WTC11 (cell line): ENCODE data around the gene CSH1. TPM values are rescaled to one million over a fixed set of nuclear protein-coding genes. Genes with fewer than 3 reads are reported as not detected.
"Not testable (repeated sequence)": the region's sequence is repeated elsewhere in the genome, so short reads cannot be mapped to it uniquely, and the experiment has no call there.

Experiments used
- ATAC-seq: fragments of 200-7000 bp; cut with Tn5 transposase; 2 replicates; pipeline ENCODE4 v1.10.0; 2021; ENCODE audit warnings: mild to moderate bottlenecking, moderate library complexity
- CTCF ChIA-PET: fragments of 300-600 bp; sonication (Branson Sonifier 250); formaldehyde crosslinking; loops from one replicate; lab custom pipeline; 2021; ENCODE audit warnings: antibody characterized with exemption; lab: Charles Lee
- POLR2A ChIA-PET: fragments of 350-600 bp; sonication (Branson Sonifier 250); formaldehyde crosslinking; loops from one replicate; lab custom pipeline; 2021; ENCODE audit warnings: antibody characterized with exemption; lab: Charles Lee
- DNase-seq: peaks from one replicate; pipeline ENCODE4 v3.0.0; 2021; ENCODE audit warnings: low spot score
- H3K27ac Mint-ChIP-seq: 2 replicates; pipeline ENCODE4 v1.8.0; 2021; ENCODE audit warnings: mixed read lengths
- H3K27me3 Mint-ChIP-seq: 2 replicates; pipeline ENCODE4 v1.8.0; 2021; ENCODE audit warnings: low read depth, mild to moderate bottlenecking, moderate library complexity, mixed read lengths
- H3K36me3 Mint-ChIP-seq: 2 replicates; pipeline ENCODE4 v1.8.0; 2021; ENCODE audit warnings: mixed read lengths
- H3K4me1 Mint-ChIP-seq: 2 replicates; pipeline ENCODE4 v1.8.0; 2022; ENCODE audit warnings: mixed read lengths
- H3K4me3 Mint-ChIP-seq: 2 replicates; pipeline ENCODE4 v1.8.0; 2021; ENCODE audit warnings: mild to moderate bottlenecking, moderate library complexity, mixed read lengths
- H3K9me3 Mint-ChIP-seq: 2 replicates; pipeline ENCODE4 v1.8.0; 2021; ENCODE audit warnings: mixed read lengths
- ATF3 ChIP-seq: sonication (generic); formaldehyde crosslinking; conservative IDR thresholded peaks from 2 replicates; pipeline ENCODE4 v1.8.1; 2022; ENCODE audit warnings: mild to moderate bottlenecking, missing genetic modification reagents
- CTCF ChIP-seq: fragments of 200-600 bp; IDR thresholded peaks from 2 replicates; pipeline ENCODE4 v1.8.0; 2022; ENCODE audit warnings: antibody characterized with exemption
- E2F5 ChIP-seq: sonication (generic); formaldehyde crosslinking; IDR thresholded peaks from 2 replicates; pipeline ENCODE4 v1.8.1; 2022; ENCODE audit warnings: mild to moderate bottlenecking, moderate library complexity, missing genetic modification reagents
- ELF4 ChIP-seq: sonication (generic); formaldehyde crosslinking; IDR thresholded peaks from 2 replicates; pipeline ENCODE4 v1.8.1; 2022; ENCODE audit warnings: low read depth, mild to moderate bottlenecking, moderate library complexity, missing genetic modification reagents
- EMX1 ChIP-seq: fragments of 250-450 bp; sonication (Bioruptor Pico); IDR thresholded peaks from 2 replicates; pipeline ENCODE4 v1.8.0; 2021; ENCODE audit warnings: mild to moderate bottlenecking
- ESRRA ChIP-seq: sonication (generic); formaldehyde crosslinking; IDR thresholded peaks from 2 replicates; pipeline ENCODE4 v1.8.1; 2022; ENCODE audit warnings: mild to moderate bottlenecking, missing genetic modification reagents, borderline replicate concordance
- FOXP4 ChIP-seq: sonication (generic); formaldehyde crosslinking; IDR thresholded peaks from 2 replicates; pipeline ENCODE4 v1.8.0; 2022; ENCODE audit warnings: mild to moderate bottlenecking, missing genetic modification reagents
- IRF2 ChIP-seq: sonication (generic); formaldehyde crosslinking; IDR thresholded peaks from 2 replicates; pipeline ENCODE4 v1.8.0; 2022; ENCODE audit warnings: low read depth, missing genetic modification reagents, borderline replicate concordance
- KAT7 ChIP-seq: sonication (generic); formaldehyde crosslinking; IDR thresholded peaks from 2 replicates; pipeline ENCODE4 v1.8.1; 2023; ENCODE audit warnings: missing genetic modification reagents, mild to moderate bottlenecking, borderline replicate concordance
- NR2C2 ChIP-seq: sonication (generic); formaldehyde crosslinking; IDR thresholded peaks from 2 replicates; pipeline ENCODE4 v1.8.0; 2022; ENCODE audit warnings: mild to moderate bottlenecking, missing genetic modification reagents
- NR3C1 ChIP-seq: sonication (generic); formaldehyde crosslinking; conservative IDR thresholded peaks from 2 replicates; pipeline ENCODE4 v1.8.1; 2023; ENCODE audit warnings: low read depth, mild to moderate bottlenecking, missing genetic modification reagents
- TEAD1 ChIP-seq: sonication (generic); formaldehyde crosslinking; IDR thresholded peaks from 2 replicates; pipeline ENCODE4 v1.8.0; 2022; ENCODE audit warnings: mild to moderate bottlenecking, missing genetic modification reagents
- ZBTB43 ChIP-seq: sonication (generic); formaldehyde crosslinking; IDR thresholded peaks from 2 replicates; pipeline ENCODE4 v1.8.1; 2023; ENCODE audit warnings: mild to moderate bottlenecking, missing genetic modification reagents
- ZNF121 ChIP-seq: sonication (generic); formaldehyde crosslinking; IDR thresholded peaks from 2 replicates; pipeline ENCODE4 v1.8.0; 2023; ENCODE audit warnings: missing genetic modification reagents
- ZNF138 ChIP-seq: sonication (generic); formaldehyde crosslinking; conservative IDR thresholded peaks from 2 replicates; pipeline ENCODE4 v1.8.1; 2022; ENCODE audit warnings: mild to moderate bottlenecking, moderate library complexity, missing genetic modification reagents
- ZNF219 ChIP-seq: sonication (generic); formaldehyde crosslinking; IDR thresholded peaks from 2 replicates; pipeline ENCODE4 v1.8.0; 2023; ENCODE audit warnings: missing genetic modification reagents, mild to moderate bottlenecking, borderline replicate concordance
- ZNF281 ChIP-seq: sonication (generic); formaldehyde crosslinking; IDR thresholded peaks from 2 replicates; pipeline ENCODE4 v1.8.0; 2023; ENCODE audit warnings: mild to moderate bottlenecking, missing genetic modification reagents
- total RNA-seq: library from RNA; stranded (reverse); gene quantifications from 3 replicates; pipeline ENCODE4 v1.2.3, GENCODE V29; 2021

CSH1 gene
- total RNA-seq, 1 experiment from 2014 or later, result not detected

- TF ChIP-seq E2F5 (CRISPR knock-in tag) (no peak), ZNF138 (CRISPR knock-in tag) (no peak)
- TF ChIP-seq, all 79 proteins: peak for 0
Observed at GRCh38 chr17:63859257-63859656, 37.1 kb downstream of the CSH1 start (continued).

- H3K4me1 Mint-ChIP-seq, H3K4me3 Mint-ChIP-seq, DNase-seq, H3K36me3 Mint-ChIP-seq, POLR2A ChIA-PET, H3K27ac Mint-ChIP-seq, ATAC-seq, H3K9me3 Mint-ChIP-seq: not testable (repeated sequence)
- H3K27me3 Mint-ChIP-seq, result peaks cover 67% of the 10 kb centered on the region
- CTCF ChIA-PET, result interaction anchor here (0.6 to 1.6 kb wide), 5 partner anchors 13 to 175 kb away, joined by 3 to 6 read pairs (median 3); partner anchors contain the start of gene GH2
Observed at GRCh38 chr17:63856425-63856824, 39.9 kb downstream of the CSH1 start.

GRCh38 chr17:63855185-63855584, 41.2 kb downstream of the CSH1 start:
- DNase-seq, result no peak
- Mint-ChIP-seq H3K4me1 (no peaks in the 10 kb centered on the region), H3K27me3 (peaks cover 73% of the 10 kb centered on the region), H3K27ac (no peak overlapping the region), H3K36me3 (no peaks in the 10 kb centered on the region), H3K9me3 (no peaks in the 10 kb centered on the region), H3K4me3 (no peak overlapping the region)
- POLR2A ChIA-PET, result no interaction called here
- no peak for ATAC-seq
- TF ChIP-seq KAT7 (no peak), NR2C2 (CRISPR knock-in tag) (no peak), IRF2 (no peak), CTCF (no peak), ZNF121 (CRISPR knock-in tag) (no peak), ATF3 (no peak), E2F5 (CRISPR knock-in tag) (no peak), ESRRA (CRISPR knock-in tag) (no peak), ZNF281 (no peak), NR3C1 (no peak), ZNF219 (CRISPR knock-in tag) (no peak), ZBTB43 (CRISPR knock-in tag) (no peak), ELF4 (CRISPR knock-in tag) (no peak), EMX1 (CRISPR knock-in tag) (no peak), FOXP4 (CRISPR knock-in tag) (no peak), TEAD1 (CRISPR knock-in tag) (no peak)
- TF ChIP-seq, all 79 proteins: peak for 0
- CTCF ChIA-PET, result interaction anchor here (1.6 kb wide), 1 partner anchor 26 kb away, joined by 6 read pairs; the partner anchor contains the start of gene GH2
